Measurements from ENCODE around the gene STX16. TPM values are rescaled to one million over a fixed set of nuclear protein-coding genes. Genes with fewer than 3 reads are reported as not detected.

The STX16 gene
- total RNA-seq, 1 experiment from 2014 or later, result 86.0 TPM

DNA sequence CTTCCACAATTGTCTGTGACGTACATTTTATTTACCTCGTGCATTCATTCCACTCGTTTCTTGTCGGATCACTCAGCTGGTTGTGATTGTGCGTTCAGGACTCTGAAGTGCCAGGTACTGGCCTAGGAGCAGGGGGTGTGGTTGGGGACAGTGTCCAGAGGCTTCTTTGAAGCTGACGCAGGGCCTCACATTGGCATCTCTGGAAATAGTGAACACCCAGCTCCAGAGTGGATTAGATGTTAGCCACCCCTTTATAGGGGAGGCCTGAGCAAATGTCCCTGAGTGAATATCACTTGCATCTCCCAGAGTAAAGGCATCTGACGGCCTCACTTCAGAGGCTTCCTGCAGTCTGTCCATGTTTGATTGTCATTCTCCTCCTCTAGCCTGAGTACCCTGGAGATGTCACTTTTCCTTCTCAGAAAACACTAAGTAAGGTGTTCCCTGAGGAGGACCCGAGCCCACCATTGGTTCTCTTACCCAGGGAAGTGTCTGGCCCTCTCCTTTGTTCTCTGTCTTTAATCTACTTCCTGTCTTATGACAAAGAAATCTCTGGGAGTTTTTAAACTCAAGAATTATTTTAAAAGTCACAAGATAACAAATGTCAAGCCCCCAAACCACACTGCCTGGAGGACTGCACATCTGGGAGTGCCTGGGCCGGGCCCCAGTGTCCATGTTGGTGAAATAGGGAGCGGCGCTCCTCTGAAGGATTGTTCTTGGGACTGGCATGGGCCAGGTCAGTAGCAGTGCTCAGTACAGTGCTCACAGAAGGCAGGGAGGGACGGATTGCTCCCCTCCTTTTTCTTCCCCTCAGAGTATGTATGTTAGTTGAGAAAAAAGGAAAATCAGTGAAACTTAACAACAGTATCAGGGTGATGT lies 10.8 kb downstream of the STX16 start:
- H3K36me3 Mint-ChIP-seq (ENCODE audit: insufficient read depth, unreplicated experiment), result peaks cover 28% of the 10 kb centered on the region
- CTCF ChIA-PET, result no interaction called here
- BruUV-seq (replicated peaks), result no TSS peak

DNA sequence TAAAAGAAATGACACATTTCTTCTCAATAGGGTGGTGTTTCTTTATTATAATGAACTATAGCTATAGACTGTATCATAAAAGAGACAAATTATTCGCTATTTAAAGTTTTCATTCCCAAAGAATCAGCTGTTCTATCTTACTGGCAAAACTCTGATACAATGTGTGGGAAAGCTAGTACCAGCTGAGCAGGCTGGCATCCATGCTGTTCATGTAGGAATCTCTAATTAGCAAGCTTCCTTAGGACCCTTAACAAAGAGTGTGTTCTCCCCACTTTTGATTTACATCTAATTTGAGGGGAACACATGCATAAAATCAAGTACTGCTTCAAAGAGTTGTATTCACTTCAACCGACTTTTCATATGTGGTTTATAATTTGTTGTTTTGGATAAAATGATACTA lies 13.2 kb downstream of the STX16 start:
- Mint-ChIP-seq H3K36me3 (ENCODE audit: insufficient read depth, unreplicated experiment) (peaks cover 45% of the 10 kb centered on the region), H3K4me3 (ENCODE audit: low read depth, unreplicated experiment) (no peak overlapping the region), H3K27me3 (ENCODE audit: unreplicated experiment) (no peaks in the 10 kb centered on the region), H3K27ac (ENCODE audit: unreplicated experiment) (no peak overlapping the region), H3K9me3 (ENCODE audit: low read depth, unreplicated experiment) (no peaks in the 10 kb centered on the region), H3K4me1 (ENCODE audit: low read depth, unreplicated experiment) (peaks cover 8% of the 10 kb centered on the region)
- intact Hi-C loops (cut with micrococcal nuclease; ENCODE audit: unreplicated experiment), result no loop called here
- TF ChIP-seq, protein P1, sequence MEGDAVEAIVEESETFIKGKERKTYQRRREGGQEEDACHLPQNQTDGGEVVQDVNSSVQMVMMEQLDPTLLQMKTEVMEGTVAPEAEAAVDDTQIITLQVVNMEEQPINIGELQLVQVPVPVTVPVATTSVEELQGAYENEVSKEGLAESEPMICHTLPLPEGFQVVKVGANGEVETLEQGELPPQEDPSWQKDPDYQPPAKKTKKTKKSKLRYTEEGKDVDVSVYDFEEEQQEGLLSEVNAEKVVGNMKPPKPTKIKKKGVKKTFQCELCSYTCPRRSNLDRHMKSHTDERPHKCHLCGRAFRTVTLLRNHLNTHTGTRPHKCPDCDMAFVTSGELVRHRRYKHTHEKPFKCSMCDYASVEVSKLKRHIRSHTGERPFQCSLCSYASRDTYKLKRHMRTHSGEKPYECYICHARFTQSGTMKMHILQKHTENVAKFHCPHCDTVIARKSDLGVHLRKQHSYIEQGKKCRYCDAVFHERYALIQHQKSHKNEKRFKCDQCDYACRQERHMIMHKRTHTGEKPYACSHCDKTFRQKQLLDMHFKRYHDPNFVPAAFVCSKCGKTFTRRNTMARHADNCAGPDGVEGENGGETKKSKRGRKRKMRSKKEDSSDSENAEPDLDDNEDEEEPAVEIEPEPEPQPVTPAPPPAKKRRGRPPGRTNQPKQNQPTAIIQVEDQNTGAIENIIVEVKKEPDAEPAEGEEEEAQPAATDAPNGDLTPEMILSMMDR (IDR thresholded peaks at IDR 0.05; ENCODE audit: unreplicated experiment), result no peak
- DNase-seq, result no peak
- CTCF ChIA-PET, result interaction anchor here (0.6 kb wide), 1 partner anchor 367 kb away, joined by 4 read pairs; no protein-coding TSS in a partner anchor
- no TSS peak for BruUV-seq (replicated peaks)

More for the DNA sequence above, 10.8 kb downstream of the STX16 start:
- no peak overlapping the region for H3K27ac Mint-ChIP-seq (ENCODE audit: unreplicated experiment)
- no peaks in the 10 kb centered on the region for H3K27me3 Mint-ChIP-seq (ENCODE audit: unreplicated experiment)
- DNase-seq, result no peak
- H3K4me3 Mint-ChIP-seq (ENCODE audit: low read depth, unreplicated experiment), result no peak overlapping the region
- TF ChIP-seq, protein P1 (IDR thresholded peaks at IDR 0.05; ENCODE audit: unreplicated experiment), result no peak
- no peaks in the 10 kb centered on the region for H3K9me3 Mint-ChIP-seq (ENCODE audit: low read depth, unreplicated experiment)
- intact Hi-C loops (cut with micrococcal nuclease; ENCODE audit: unreplicated experiment), result no loop called here
- H3K4me1 Mint-ChIP-seq (ENCODE audit: low read depth, unreplicated experiment), result peaks cover 21% of the 10 kb centered on the region

GRCh38 chr20:58664883-58665282 lies 13.8 kb downstream of the STX16 start:
- no peaks in the 10 kb centered on the region for H3K9me3 Mint-ChIP-seq (ENCODE audit: low read depth, unreplicated experiment)
- no TSS peak for BruUV-seq (replicated peaks)
- H3K4me3 Mint-ChIP-seq (ENCODE audit: low read depth, unreplicated experiment), result no peak overlapping the region
- CTCF ChIA-PET, result interaction anchor here (0.6 kb wide), 1 partner anchor 367 kb away, joined by 4 read pairs; no protein-coding TSS in a partner anchor
- H3K27ac Mint-ChIP-seq (ENCODE audit: unreplicated experiment), result no peak overlapping the region
- TF ChIP-seq, protein P1 (IDR thresholded peaks at IDR 0.05; ENCODE audit: unreplicated experiment), result no peak
- H3K36me3 Mint-ChIP-seq (ENCODE audit: insufficient read depth, unreplicated experiment), result peaks cover 45% of the 10 kb centered on the region
- intact Hi-C loops (cut with micrococcal nuclease; ENCODE audit: unreplicated experiment), result no loop called here
- peaks cover 3% of the 10 kb centered on the region for H3K4me1 Mint-ChIP-seq (ENCODE audit: low read depth, unreplicated experiment)
- no peak for DNase-seq
- H3K27me3 Mint-ChIP-seq (ENCODE audit: unreplicated experiment), result no peaks in the 10 kb centered on the region

- no TSS peak for BruUV-seq (replicated peaks)
- Mint-ChIP-seq H3K9me3 (ENCODE audit: low read depth, unreplicated experiment) (no peaks in the 10 kb centered on the region), H3K4me3 (ENCODE audit: low read depth, unreplicated experiment) (no peak overlapping the region), H3K4me1 (ENCODE audit: low read depth, unreplicated experiment) (no peaks in the 10 kb centered on the region), H3K27me3 (ENCODE audit: unreplicated experiment) (no peaks in the 10 kb centered on the region), H3K27ac (ENCODE audit: unreplicated experiment) (no peak overlapping the region), H3K36me3 (ENCODE audit: insufficient read depth, unreplicated experiment) (peaks cover 52% of the 10 kb centered on the region)
- TF ChIP-seq, protein P1 (IDR thresholded peaks at IDR 0.05; ENCODE audit: unreplicated experiment), result no peak
- intact Hi-C loops (cut with micrococcal nuclease; ENCODE audit: unreplicated experiment), result no loop called here
- CTCF ChIA-PET, result no interaction called here
- no peak for DNase-seq
Observed at GRCh38 chr20:58665606-58666005, 14.5 kb downstream of the STX16 start.
